Measurements from ENCODE around the gene SPAG5.

SPAG5 gene

GRCh38 chr17:28544402-28545140, 54.3 kb downstream of the SPAG5 start:
- DNase-seq, result no peak

GRCh38 chr17:28541439-28541838, 57.4 kb downstream of the SPAG5 start:
- no peak for DNase-seq

- no peak for DNase-seq
Measured at GRCh38 chr17:28540231-28540630, 58.6 kb downstream of the SPAG5 start.

- no peak for DNase-seq
Measured at GRCh38 chr17:28538296-28538895, 60.4 kb downstream of the SPAG5 start.

GRCh38 chr17:28537219-28537610, 61.6 kb downstream of the SPAG5 start:
- DNase-seq, result no peak

- DNase-seq, result no peak
Measured at GRCh38 chr17:28536532-28537218, 62.1 kb downstream of the SPAG5 start.

GRCh38 chr17:28534740-28535375, 64.0 kb downstream of the SPAG5 start:
- no peak for DNase-seq

GRCh38 chr17:28533091-28533807, 65.6 kb downstream of the SPAG5 start:
- no peak for DNase-seq

- DNase-seq, result no peak
Measured at GRCh38 chr17:28532050-28532960, 66.5 kb downstream of the SPAG5 start.

- no peak for DNase-seq
Measured at GRCh38 chr17:28530926-28531325, 67.9 kb downstream of the SPAG5 start.

- no peak for DNase-seq
Measured at GRCh38 chr17:28530250-28530649, 68.6 kb downstream of the SPAG5 start.

GRCh38 chr17:28529013-28529400, 69.8 kb downstream of the SPAG5 start:
- DNase-seq, result no peak

GRCh38 chr17:28528327-28529012, 70.4 kb downstream of the SPAG5 start:
- DNase-seq, result no peak

- no peak for DNase-seq
Measured at GRCh38 chr17:28527859-28528258, 71.0 kb downstream of the SPAG5 start.
